NCI-H82 treated with DMSO at 0.1 percent for 48 hours (cell line): ENCODE data around the gene GSC2.

ENCODE experiments used
- DNase-seq: peaks from one replicate; lab custom pipeline; 2025; ENCODE audit not compliant: unreplicated experiment; lab: John Stamatoyannopoulos, UW

Gene GSC2

GRCh38 chr22:19103880-19104821, 45.9 kb downstream of the GSC2 start:
- no peak for DNase-seq

- no peak for DNase-seq
Measured at GRCh38 chr22:19098157-19098556, 51.9 kb downstream of the GSC2 start.

- DNase-seq, result no peak
Measured at GRCh38 chr22:19097518-19097917, 52.6 kb downstream of the GSC2 start.
